ENCODE measurements around the gene BANP.
"Not testable (repeated sequence)": the region's sequence is repeated elsewhere in the genome, so short reads cannot be mapped to it uniquely, and the experiment has no call there.

The BANP gene

GRCh38 chr16:87990254-87990653, 39.0 kb downstream of the BANP start:
- in situ Hi-C loops (cut with MboI; ENCODE audit: low sequenced_read_pairs), result not testable (repeated sequence)

DNA sequence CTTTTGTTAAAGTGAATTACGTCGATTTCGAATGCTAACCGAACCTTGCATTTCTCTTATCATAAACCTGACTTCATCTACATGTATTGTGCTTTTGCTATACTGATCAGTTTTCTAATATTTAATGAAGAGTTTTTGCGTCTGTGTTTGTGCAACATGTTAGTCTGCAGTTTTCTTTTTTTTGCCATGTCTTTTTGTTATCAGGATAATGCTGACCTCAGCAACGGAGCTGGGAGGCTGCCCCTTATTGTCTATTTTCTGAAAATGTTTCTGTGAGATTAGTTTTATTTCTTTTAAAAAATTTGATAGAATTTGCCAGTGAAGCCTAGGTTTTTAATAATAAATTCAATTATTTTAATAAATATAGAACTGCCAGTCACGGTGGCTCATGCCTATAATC, 40.9 kb downstream of the BANP start:
- in situ Hi-C loops (cut with MboI; ENCODE audit: low sequenced_read_pairs), result not testable (repeated sequence)

- in situ Hi-C loops (cut with MboI; ENCODE audit: low sequenced_read_pairs), result no loop called here
These were observed 42.7 kb downstream of the BANP start for GRCh38 chr16:87993901-87994300.

DNA sequence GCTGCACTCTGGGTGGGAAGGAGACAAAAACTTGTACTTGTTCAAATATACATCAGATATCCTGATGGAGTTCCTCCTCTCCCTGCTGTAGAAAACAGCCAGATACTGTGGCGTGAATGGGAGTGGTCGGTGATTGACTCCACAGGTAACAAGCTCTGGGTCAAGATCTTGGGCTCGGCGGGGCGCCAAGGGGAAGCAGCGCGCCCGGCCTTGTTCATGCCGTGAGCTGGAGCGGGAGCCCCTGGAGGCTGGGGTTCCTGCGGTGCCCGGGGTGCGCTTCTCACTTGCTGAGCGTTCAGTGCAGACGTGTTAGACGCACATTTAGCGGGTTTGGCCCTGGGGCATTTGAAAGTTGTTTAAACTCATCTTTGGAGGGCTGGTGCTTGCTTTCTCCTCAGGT, 44.4 kb downstream of the BANP start:
- in situ Hi-C loops (cut with MboI; ENCODE audit: low sequenced_read_pairs), result no loop called here

DNA sequence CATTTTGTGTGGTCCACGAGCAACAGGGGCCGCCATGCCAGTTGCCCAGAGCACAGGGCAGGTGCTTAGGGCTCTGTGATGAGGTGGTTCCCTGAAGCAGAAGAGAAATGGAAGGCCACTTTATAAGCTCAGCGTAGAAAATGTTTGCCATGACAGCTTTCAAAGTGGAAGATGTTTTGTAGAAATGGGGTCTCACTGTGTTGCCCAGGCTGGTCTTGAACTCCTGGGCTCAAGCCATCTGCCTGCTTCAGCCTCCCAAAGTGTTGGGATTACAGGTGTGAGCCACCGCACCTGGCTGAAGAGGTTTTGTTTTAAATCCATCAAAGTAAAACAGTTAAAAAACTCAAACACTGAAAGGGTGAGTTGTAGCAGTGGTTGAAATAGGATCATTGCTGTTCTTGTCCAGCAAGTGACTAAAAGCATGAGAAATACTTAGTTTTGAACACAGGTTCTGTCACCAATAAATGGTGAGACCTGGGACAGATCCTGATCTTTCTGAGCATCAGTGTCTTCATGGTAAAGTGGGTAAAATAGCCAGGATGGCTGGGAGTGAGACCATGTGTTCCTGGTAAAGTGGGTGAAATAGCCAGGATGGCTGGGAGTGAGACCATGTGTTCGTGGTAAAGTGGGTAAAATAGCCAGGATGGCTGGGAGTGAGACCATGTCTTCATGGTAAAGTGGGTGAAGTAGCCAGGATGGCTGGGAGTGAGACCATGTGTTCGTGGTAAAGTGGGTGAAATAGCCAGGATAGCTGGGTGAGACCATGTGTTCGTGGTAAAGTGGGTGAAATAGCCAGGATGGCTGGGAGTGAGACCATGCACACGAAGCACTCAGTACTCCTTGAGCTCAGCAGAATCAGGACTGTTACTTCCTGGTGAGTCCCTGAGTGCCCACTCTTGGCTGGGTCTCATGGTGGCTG, 46.0 kb downstream of the BANP start:
- in situ Hi-C loops (cut with MboI; ENCODE audit: low sequenced_read_pairs), result no loop called here

GRCh38 chr16:87998184-87998793, 47.1 kb downstream of the BANP start:
- in situ Hi-C loops (cut with MboI; ENCODE audit: low sequenced_read_pairs), result not testable (repeated sequence)

DNA sequence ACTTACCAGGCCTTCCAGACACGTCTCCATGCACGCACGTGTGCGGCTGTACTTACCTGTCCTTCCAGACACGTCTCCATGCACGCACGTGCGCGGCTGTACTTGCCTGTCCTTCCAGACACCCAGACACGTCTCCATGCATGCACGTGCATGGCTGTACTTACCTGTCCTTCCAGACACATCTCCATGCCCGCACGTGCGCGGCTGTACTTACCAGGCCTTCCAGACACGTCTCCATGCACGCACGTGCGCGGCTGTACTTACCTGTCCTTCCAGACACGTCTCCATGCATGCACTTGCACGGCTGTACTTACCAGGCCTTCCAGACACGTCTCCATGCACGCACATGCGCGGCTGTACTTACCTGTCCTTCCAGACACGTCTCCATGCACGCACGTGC, 47.8 kb downstream of the BANP start:
- in situ Hi-C loops (cut with MboI; ENCODE audit: low sequenced_read_pairs), result not testable (repeated sequence)

GRCh38 chr16:88002211-88002610, 51.0 kb downstream of the BANP start:
- in situ Hi-C loops (cut with MboI; ENCODE audit: low sequenced_read_pairs), result no loop called here

DNA sequence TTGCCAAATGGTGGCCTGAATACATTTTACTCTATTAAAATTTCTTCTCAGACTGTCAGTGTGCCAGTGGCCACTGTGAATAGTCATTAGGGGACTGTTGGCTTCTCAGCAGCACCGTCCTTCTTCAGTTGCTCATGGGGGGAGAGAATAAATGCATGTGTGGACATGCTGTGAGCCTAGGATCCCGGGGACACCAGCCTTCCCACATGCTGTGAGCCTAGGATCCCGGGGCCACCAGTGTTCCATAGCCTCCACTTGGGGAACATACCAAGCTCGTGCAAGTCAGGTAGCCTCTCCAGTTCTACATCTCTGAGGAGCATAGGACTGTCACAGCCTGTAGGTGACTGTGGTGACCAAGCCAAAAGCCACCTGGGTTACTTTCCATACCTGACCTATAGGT, 51.5 kb downstream of the BANP start:
- in situ Hi-C loops (cut with MboI; ENCODE audit: low sequenced_read_pairs), result no loop called here

GRCh38 chr16:88003316-88003715, 52.1 kb downstream of the BANP start:
- in situ Hi-C loops (cut with MboI; ENCODE audit: low sequenced_read_pairs), result no loop called here

- in situ Hi-C loops (cut with MboI; ENCODE audit: low sequenced_read_pairs), result no loop called here
These were observed 52.5 kb downstream of the BANP start for GRCh38 chr16:88003736-88004135.

DNA sequence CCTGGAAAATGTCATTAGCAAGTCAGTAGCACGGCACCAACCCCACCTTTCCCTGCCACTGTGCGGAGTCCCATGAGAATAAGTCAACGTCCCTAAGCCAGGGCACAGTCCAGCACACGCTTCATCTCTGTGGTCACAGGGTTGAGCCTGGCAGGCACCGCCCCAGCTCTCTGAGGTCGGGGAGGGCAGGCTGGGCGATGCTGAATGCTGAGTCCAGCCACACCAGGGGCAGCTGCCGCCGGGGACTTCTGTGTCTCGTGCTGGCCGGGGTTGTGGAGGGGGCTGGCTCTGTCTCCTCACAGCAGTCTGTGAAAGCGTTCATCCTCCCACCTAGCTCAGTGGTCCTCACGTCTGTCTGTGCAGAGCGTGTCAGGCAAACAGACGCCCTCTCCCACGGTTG, 53.2 kb downstream of the BANP start:
- in situ Hi-C loops (cut with MboI; ENCODE audit: low sequenced_read_pairs), result no loop called here

DNA sequence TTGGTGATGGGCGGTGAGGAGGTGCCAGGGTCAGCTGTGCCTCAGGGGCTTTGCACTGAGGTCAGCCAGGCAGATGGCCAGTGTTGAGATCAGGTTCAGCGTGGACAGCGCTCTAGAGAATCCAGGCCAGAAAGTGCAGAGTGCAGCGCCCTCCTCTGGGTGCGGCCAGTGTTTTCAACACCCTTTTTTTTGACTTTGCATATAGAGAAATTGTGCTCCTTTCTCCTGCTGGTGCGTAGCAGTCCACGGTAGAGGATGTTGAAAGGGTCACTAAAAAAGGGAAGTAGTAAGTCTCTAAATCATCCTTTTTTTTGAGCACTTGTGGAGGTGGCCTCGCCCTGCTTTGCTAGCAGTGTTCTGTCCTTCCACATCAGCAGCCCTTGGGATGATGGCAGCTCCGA, 53.9 kb downstream of the BANP start:
- in situ Hi-C loops (cut with MboI; ENCODE audit: low sequenced_read_pairs), result no loop called here

- in situ Hi-C loops (cut with MboI; ENCODE audit: low sequenced_read_pairs), result no loop called here
These were observed 54.7 kb downstream of the BANP start for GRCh38 chr16:88005968-88006367.

DNA sequence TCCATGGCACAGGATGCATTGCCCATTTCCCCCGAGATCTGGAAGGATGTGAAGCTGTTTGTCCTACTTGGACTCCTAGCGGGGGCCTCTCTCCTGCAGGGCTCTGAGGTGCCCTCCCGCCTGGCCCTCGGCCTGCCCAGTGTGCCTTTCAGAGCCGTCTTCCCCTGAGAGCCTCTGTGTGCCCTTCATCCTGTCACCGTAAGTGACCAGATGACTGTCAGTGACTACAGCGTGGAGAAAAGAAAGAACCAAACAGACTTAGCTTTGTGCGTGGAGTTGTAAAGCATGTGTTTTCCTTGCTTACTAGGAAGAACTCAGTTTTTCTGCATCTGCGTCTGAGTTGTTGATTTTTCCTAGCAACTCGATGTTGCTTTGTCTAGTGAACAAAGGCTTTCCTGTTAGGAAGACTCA, 56.1 kb downstream of the BANP start:
- in situ Hi-C loops (cut with MboI; ENCODE audit: low sequenced_read_pairs), result no loop called here

DNA sequence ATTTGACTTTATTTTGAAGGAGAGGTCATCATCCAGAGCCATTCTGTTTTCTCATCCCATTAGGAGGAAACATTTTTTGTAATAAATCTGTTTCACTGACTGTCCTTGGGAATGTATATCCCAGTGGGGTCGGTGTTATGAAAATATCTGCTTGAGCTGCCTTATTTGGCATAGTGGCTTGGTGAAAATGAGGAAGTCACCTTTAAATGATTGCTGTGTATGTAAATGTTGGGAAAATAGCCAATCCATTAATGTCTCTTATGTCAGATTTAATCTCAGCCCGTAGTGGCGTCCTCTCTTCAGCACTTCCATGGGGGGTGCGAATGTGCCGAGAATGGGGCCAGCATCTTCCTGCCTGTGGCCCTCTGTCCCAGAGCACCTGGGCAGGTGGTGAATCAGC, 57.6 kb downstream of the BANP start:
- in situ Hi-C loops (cut with MboI; ENCODE audit: low sequenced_read_pairs), result no loop called here

GRCh38 chr16:88009563-88010342, 58.5 kb downstream of the BANP start:
- in situ Hi-C loops (cut with MboI; ENCODE audit: low sequenced_read_pairs), result no loop called here

DNA sequence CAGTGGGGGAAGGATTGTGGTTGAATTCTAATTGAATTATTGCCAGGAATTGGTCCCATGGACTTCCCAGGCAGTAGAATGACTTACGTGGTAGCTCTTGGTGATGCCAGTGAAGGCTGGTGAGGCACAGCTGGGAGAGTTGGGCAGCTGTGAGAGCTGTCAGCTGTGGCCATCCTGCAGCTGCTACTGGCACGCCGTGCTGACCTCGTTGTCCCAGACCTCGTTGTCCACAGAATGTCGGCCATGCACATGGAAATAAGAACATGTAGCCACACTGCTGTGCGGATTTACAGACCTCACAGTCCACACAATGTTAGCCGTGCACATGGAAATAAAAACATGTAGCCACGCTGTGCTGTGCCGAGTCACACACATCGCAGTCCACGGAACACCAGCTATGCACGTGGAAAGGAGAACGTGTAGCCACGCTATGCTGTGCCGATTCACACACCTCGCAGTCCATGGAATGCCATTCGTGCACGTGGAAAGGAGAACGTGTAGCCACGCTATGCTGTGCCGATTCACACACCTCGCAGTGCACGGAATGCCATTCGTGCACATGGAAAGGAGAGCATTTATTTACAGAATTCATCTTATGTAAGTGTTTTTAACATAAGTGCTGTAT, 59.2 kb downstream of the BANP start:
- in situ Hi-C loops (cut with MboI; ENCODE audit: low sequenced_read_pairs), result no loop called here

- in situ Hi-C loops (cut with MboI; ENCODE audit: low sequenced_read_pairs), result no loop called here
These were observed 59.8 kb downstream of the BANP start for GRCh38 chr16:88010968-88011483.

DNA sequence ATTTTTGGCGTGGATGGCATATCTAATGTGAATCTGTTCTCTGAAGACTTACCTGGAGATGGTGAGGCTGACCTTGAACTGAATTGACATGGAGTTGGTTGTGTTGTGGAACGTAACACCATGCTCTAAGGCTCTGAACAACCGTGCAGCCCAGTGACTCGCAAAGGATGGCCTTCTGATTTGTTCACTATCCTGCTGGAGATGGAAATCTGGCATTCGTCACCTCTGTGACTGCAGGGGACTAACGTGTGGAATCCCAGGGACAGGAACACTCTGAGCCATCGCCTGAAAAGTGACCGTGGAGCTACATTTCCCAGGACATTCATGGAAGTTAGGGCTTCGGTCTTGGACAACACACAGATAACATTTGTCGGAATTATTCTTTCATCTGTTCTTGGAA, 61.1 kb downstream of the BANP start:
- in situ Hi-C loops (cut with MboI; ENCODE audit: low sequenced_read_pairs), result no loop called here

DNA sequence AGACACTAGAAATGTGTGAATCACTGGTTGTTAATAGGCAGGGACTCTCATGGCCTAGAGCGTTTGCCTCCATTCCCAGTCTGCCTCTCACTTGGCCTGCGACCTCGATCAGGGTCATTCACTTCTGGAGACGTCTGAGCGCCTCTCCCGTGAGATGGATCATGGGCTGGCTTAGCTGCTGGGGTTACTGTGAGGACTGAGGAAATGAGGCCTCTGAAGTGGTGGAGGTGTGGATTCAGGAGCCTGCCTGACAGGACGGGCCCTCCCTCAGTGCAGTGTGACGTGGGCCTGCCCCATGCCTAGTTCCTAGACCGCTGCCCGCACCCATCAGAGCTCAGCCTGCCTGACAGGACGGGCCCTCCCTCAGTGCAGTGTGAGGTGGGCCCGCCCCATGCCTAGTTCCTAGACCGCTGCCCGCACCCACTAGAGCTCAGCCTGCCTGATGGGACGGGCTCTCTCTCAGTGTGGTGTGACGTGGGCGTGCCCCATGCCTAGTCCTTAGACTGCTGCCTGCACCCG, 61.9 kb downstream of the BANP start:
- in situ Hi-C loops (cut with MboI; ENCODE audit: low sequenced_read_pairs), result no loop called here

All from HL-60/S4 treated with phorbol 12-myristate 13-acetate at 8.2 ng/mL for 4 days and 3 days (cell line).